HG02938 (cell line): ENCODE data around the gene HYLS1.
"Not testable (repeated sequence)": the region's sequence is repeated elsewhere in the genome, so short reads cannot be mapped to it uniquely, and the experiment has no call there.

ENCODE experiments used
- ATAC-seq: cut with Tn5 transposase; IDR thresholded peaks from one replicate; pipeline ENCODE4 v1.9.1; 2021; ENCODE audit warnings: mild to moderate bottlenecking, moderate library complexity; ENCODE audit not compliant: unreplicated experiment

Gene HYLS1

GRCh38 chr11:125902927-125903710 is 15.7 kb downstream of the HYLS1 start, which contains the start of gene PUS3:
TSS of gene PUS3 (minus strand) at chr11:125903206. CDS start at chr11:125896284, 6,922 bp downstream.
- peak; percentile 98 for ATAC-seq

GRCh38 chr11:125903711-125904659 is 16.5 kb downstream of the HYLS1 start, which contains the start of gene DDX25:
TSS of gene DDX25 (plus strand) at chr11:125904508. CDS start at chr11:125904518, 10 bp downstream.
- ATAC-seq: no peak

DNA sequence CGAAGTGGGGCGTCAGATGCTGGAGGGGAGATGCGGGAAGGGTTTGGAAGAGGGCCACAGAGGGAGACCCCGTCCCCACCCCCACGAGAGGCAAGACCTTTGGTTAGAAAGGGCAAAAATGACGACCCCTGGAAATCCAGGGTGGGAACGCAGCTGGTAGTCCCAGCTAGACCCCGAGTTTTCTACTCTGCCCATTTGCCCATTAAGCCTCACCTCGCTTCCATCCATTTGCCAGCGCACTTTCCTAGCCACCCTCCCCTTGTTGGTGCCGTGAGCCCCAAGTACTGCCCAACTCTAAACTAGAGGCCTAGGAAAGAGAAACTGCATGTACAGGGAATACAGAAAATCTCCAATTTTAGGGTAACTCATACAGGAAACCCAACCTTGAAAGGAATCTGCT is 17.2 kb downstream of the HYLS1 start:
- ATAC-seq: no peak

DNA sequence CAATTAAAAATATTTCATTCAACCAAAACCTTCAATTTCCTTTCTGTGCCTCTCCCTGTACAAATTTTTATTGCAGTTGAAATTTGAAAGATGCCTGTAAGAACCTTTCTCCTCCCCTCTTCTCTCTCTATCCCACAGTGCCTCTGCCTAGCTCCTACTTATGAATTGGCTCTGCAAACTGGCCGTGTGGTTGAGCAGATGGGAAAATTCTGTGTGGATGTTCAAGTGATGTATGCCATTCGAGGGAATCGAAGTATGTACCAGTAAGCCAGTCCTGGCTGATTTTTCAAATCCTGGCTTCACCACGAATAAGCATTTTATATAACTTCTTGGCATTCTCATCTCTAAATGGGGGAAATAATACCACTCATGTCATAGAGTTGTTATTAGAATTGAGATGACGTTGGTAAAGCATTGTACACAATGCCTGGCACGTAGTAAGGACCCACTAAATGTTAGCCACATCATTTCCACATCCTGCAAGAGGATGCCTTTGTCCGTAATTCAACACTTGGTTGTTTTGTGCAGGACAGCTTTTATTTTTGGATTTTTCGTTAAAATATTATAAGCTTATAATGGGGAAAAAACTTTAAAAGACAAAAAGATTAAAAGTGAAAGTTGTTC is 22.9 kb downstream of the HYLS1 start:
- no peak for ATAC-seq

- not testable (repeated sequence) for ATAC-seq
Observed at GRCh38 chr11:125914601-125915000, 27.1 kb downstream of the HYLS1 start.

GRCh38 chr11:125916683-125917347 is 29.3 kb downstream of the HYLS1 start:
- ATAC-seq: no peak

DNA sequence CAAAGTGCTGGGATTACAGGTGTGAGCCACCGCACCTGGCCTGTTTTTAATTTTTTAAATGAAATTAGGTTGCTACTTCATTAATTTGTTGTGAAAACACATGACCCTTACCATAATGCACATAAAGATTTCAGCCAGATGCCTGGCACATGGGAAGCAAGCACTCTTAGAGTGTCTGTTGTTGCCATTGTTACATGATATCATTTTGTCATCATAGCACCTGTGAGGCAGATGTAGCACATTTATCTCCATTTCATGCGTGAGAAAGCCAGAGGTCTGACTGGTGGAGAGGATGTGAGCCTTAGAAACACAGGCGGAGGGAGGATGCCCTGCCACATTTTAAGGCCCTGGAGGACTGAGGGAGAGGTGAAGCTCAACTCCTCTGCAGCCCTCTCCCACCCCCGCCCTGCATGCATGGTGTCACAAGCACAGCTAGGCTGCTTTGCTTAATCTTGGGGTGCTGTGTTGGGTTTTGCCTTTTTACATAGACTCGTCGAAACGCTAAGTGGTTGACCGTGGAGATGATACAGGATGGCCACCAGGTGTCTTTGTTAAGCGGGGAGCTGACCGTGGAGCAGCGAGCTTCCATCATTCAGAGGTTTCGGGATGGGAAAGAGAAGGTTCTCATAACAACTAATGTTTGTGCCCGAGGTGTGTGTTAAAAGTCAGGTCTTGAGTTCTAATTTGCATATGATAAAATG is 30.8 kb downstream of the HYLS1 start:
- ATAC-seq: no peak

GRCh38 chr11:125921042-125921441 is 33.6 kb downstream of the HYLS1 start:
- ATAC-seq: no peak

GRCh38 chr11:125922156-125922555 is 34.7 kb downstream of the HYLS1 start:
- no peak for ATAC-seq

GRCh38 chr11:125923012-125923579 is 35.6 kb downstream of the HYLS1 start:
- ATAC-seq: peak; percentile 62

- ATAC-seq: no peak
Observed at GRCh38 chr11:125923633-125924032, 36.2 kb downstream of the HYLS1 start.

DNA sequence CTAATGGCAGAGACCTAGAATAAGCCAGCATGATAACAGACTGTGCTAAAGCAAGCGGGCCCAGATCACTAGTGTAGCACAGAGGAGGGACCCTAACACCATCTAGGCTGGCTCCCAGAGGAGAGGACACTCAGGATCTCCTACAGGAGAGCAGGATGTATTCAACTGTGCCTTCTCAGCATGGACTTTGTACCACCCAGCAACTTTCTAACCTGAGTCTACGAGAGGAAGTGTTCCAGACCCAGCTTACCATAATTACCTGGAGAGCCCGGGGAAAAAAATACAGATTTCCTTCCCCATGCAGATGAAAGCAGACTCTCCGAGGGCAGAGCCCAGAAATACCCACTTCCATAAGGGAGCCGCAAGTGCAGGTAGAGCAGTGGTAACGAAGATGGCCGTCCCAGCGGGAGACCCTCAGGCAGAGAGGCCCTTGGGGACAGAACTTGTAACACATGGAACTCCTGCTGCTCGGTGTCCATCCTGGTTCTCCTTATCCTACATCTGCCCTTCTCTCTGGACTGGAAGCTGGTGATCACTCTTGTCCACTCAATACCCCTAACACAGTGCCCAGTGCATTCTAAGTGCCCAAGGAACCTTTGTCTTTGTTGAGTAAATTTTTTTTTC is 37.0 kb downstream of the HYLS1 start:
- ATAC-seq: no peak

- ATAC-seq: no peak
Observed at GRCh38 chr11:125925247-125925740, 37.8 kb downstream of the HYLS1 start.

- no peak for ATAC-seq
Observed at GRCh38 chr11:125925804-125926203, 38.3 kb downstream of the HYLS1 start.

GRCh38 chr11:125926682-125927081 is 39.2 kb downstream of the HYLS1 start:
- no peak for ATAC-seq

- ATAC-seq: no peak
Observed at GRCh38 chr11:125929445-125930075, 42.1 kb downstream of the HYLS1 start.

DNA sequence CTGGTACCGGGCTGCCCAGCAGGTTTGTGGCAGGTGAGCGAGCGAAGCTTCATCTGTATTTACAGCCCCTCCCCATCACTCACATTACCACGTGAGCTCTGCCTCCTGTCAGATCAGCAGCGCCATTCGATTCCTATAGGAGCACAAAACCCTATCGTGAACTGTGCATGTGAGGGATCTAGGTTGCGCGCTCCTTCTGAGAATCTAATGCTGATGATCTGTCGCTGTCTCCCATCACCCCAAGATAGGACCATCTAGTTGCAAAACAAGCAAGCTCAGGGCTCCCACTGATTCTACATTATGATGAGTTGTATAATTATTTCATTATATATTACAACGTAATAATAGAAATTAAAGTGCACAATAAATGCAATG is 42.6 kb downstream of the HYLS1 start:
- no peak for ATAC-seq

DNA sequence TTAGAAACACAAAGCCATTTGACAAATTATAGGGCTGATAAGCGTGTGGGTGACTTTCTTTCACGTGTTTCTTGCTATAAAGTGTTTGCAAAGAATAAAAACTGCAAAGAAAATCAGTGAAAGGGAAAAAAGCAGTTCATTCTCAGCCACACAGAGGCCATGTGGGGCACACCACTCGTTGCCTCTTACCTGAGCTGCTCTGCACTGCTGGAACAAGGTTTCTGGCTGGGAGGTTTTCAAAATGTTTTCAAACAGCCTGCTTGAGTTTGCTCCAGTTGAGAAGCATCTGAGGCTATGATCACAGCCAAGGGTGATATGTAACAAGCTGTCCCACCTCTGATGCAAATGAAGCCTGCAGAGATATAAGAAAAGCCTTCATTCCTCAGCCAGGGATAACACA is 43.6 kb downstream of the HYLS1 start:
- ATAC-seq: no peak

GRCh38 chr11:125931668-125932067 is 44.2 kb downstream of the HYLS1 start:
- no peak for ATAC-seq
